Glutamatergic neuron (in vitro differentiated cells): Measurements from ENCODE around the gene TOP3A. TPM values are rescaled to one million over a fixed set of nuclear protein-coding genes. Genes with fewer than 3 reads are reported as not detected.
"Not testable (repeated sequence)": the region's sequence is repeated elsewhere in the genome, so short reads cannot be mapped to it uniquely, and the experiment has no call there.

Source experiments
- DNase-seq: peaks from one replicate; pipeline ENCODE4 v3.0.0; 2022
- H3K27ac Mint-ChIP-seq: one replicate; pipeline ENCODE4 v1.8.0; 2020; ENCODE audit warnings: mild to moderate bottlenecking, mixed read lengths, inconsistent platforms; ENCODE audit not compliant: unreplicated experiment
- H3K27me3 Mint-ChIP-seq: one replicate; pipeline ENCODE4 v1.8.0; 2020; ENCODE audit warnings: mild to moderate bottlenecking, moderate library complexity, mixed read lengths, inconsistent platforms; ENCODE audit not compliant: unreplicated experiment
- H3K36me3 Mint-ChIP-seq: one replicate; pipeline ENCODE4 v1.8.0; 2020; ENCODE audit warnings: mild to moderate bottlenecking, mixed read lengths, inconsistent platforms; ENCODE audit not compliant: unreplicated experiment
- H3K4me1 Mint-ChIP-seq: one replicate; pipeline ENCODE4 v1.8.0; 2020; ENCODE audit warnings: mild to moderate bottlenecking, low read depth, mixed read lengths, inconsistent platforms; ENCODE audit not compliant: unreplicated experiment
- H3K4me3 Mint-ChIP-seq: one replicate; pipeline ENCODE4 v1.8.0; 2020; ENCODE audit warnings: mild to moderate bottlenecking, mixed read lengths, inconsistent platforms; ENCODE audit not compliant: unreplicated experiment
- H3K9me3 Mint-ChIP-seq: one replicate; pipeline ENCODE4 v1.8.0; 2020; ENCODE audit warnings: mild to moderate bottlenecking, moderate library complexity, mixed read lengths, inconsistent platforms; ENCODE audit not compliant: unreplicated experiment
- CTCF ChIP-seq: fragments of 200-600 bp; sonication (generic); IDR thresholded peaks from one replicate; pipeline ENCODE4 v1.5.0; 2021; ENCODE audit not compliant: partially characterized antibody, unreplicated experiment
- total RNA-seq: library from RNA; stranded (reverse); fragmentation: NEBNext Ultra II Directional; extraction: Animal tissue kit (Norgen Biotek cat#: 25700); gene quantifications from one replicate; pipeline ENCODE4 v1.2.1, GENCODE V29; 2021; ENCODE audit not compliant: unreplicated experiment

TOP3A gene
- total RNA-seq, 1 donor from 2014 or later = 58.6 TPM

DNA sequence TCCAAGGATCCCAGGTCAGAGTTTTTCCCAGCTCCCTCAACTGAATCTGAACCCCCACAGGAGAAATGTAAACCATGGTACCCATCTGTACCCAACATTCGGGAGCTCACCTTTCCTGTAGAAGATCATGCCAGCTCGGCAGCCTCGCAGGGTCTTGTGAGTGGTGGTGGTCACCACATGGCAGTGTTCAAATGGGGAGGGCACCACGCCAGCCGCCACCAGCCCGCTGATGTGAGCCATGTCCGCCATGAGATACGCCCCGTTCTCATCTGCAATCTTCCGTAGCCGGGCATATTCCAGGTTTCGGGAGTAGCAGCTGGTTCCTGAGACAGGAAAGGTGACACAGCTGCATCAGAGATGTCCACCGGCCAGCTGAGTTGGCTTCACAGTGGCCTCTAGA lies 25.1 kb upstream of the TOP3A start:
- no peak overlapping the region for H3K27ac Mint-ChIP-seq
- no peaks in the 10 kb centered on the region for H3K27me3 Mint-ChIP-seq
- H3K4me1 Mint-ChIP-seq = no peaks in the 10 kb centered on the region
- DNase-seq = no peak
- H3K9me3 Mint-ChIP-seq = peaks cover 6% of the 10 kb centered on the region
- H3K4me3 Mint-ChIP-seq = no peak overlapping the region
- peaks cover 20% of the 10 kb centered on the region for H3K36me3 Mint-ChIP-seq
- no peak for TF ChIP-seq CTCF

DNA sequence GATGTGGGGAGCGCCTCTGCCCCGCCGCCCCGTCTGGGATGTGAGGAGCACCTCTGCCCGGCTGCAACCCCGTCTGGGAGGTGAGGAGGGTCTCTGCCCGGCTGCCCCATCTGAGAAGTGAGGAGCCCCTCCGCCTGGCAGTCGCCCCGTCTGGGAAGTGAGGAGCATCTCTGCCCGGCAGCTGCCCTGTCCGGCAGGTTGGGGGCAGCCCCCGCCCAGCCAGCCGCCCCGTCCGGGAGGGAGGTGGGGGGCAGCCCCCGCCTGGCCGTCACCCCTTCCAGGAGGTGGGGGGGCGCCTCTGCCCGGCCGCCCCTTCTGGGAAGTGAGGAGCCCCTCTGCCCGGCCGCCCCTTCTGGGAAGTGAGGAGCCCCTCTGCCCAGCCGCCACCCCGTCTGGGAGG lies 23.4 kb upstream of the TOP3A start:
- not testable (repeated sequence) for H3K27ac Mint-ChIP-seq, H3K4me3 Mint-ChIP-seq, H3K4me1 Mint-ChIP-seq, H3K9me3 Mint-ChIP-seq, DNase-seq, H3K27me3 Mint-ChIP-seq
- peaks cover 20% of the 10 kb centered on the region for H3K36me3 Mint-ChIP-seq

GRCh38 chr17:18332909-18333489 lies 18.2 kb upstream of the TOP3A start:
- Mint-ChIP-seq H3K27me3 (no peaks in the 10 kb centered on the region), H3K27ac (no peak overlapping the region), H3K36me3 (peaks cover 7% of the 10 kb centered on the region), H3K4me1 (no peaks in the 10 kb centered on the region), H3K4me3 (no peak overlapping the region), H3K9me3 (peaks cover 2% of the 10 kb centered on the region)
- DNase-seq = no peak
- TF ChIP-seq CTCF = no peak

GRCh38 chr17:18331879-18332278 lies 17.1 kb upstream of the TOP3A start:
- Mint-ChIP-seq H3K27ac (no peak overlapping the region), H3K4me3 (no peak overlapping the region), H3K9me3 (peaks cover 4% of the 10 kb centered on the region), H3K4me1 (no peaks in the 10 kb centered on the region), H3K27me3 (no peaks in the 10 kb centered on the region), H3K36me3 (peaks cover 3% of the 10 kb centered on the region)
- no peak for DNase-seq
- no peak for TF ChIP-seq CTCF

GRCh38 chr17:18328643-18329204 lies 13.9 kb upstream of the TOP3A start:
- Mint-ChIP-seq H3K36me3 (no peaks in the 10 kb centered on the region), H3K4me1 (no peaks in the 10 kb centered on the region), H3K27ac (no peak overlapping the region), H3K4me3 (no peak overlapping the region), H3K9me3 (peaks cover 1% of the 10 kb centered on the region), H3K27me3 (peaks cover 2% of the 10 kb centered on the region)
- DNase-seq = no peak
- no peak for TF ChIP-seq CTCF
